NCI-H187 (cell line): ENCODE data around the gene CEL.
"Not testable (repeated sequence)": the region's sequence is repeated elsewhere in the genome, so short reads cannot be mapped to it uniquely, and the experiment has no call there.

Experiments used
- DNase-seq, 2 experiments: peaks; one replicate each; lab custom pipeline; 2025; lab: John Stamatoyannopoulos, UW

The CEL gene

DNA sequence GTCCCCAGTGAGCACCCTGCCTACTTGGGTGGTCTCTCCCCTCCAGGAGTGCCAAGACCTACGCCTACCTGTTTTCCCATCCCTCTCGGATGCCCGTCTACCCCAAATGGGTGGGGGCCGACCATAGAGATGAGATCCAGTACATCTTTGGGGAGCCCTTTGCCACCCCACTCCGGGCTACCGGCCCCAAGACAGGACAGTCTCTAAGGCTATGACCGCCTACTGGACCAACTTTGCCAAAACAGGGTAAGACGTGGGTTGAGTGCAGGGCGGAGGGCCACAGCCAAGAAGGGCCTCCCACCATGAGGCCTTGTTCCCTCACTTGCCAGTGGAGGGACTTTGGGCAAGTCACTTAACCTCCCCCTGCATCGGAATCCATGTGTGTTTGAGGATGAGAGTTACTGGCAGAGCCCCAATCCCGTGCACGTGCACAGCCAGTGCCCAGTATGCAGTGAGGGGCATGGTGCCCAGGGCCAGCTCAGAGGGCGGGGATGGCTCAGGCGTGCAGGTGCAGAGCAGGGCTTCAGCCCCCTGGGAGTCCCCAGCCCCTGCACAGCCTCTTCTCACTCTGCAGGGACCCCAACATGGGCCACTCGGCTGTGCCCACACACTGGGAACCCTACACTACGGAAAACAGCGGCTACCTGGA, 24.6 kb downstream of the CEL start:
- DNase-seq, result not testable (repeated sequence)

DNA sequence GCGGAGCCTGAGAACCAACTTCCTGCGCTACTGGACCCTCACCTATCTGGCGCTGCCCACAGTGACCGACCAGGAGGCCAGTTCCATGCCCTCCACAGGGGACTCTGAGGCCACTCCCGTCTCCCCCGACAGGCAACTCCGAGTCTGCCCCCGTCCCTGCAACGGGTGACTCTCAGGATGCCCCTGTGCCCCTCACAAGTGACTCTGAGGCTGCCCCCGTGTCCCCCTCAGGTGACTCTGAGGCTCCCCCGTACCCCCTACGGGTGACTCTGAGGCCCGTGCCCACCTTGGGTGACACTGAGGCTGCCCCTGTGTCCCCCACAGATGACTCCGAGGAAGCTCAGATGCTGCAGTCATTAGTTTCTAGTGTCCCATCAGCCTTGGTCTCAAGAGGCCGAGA, 25.1 kb downstream of the CEL start:
- no peak for DNase-seq

DNA sequence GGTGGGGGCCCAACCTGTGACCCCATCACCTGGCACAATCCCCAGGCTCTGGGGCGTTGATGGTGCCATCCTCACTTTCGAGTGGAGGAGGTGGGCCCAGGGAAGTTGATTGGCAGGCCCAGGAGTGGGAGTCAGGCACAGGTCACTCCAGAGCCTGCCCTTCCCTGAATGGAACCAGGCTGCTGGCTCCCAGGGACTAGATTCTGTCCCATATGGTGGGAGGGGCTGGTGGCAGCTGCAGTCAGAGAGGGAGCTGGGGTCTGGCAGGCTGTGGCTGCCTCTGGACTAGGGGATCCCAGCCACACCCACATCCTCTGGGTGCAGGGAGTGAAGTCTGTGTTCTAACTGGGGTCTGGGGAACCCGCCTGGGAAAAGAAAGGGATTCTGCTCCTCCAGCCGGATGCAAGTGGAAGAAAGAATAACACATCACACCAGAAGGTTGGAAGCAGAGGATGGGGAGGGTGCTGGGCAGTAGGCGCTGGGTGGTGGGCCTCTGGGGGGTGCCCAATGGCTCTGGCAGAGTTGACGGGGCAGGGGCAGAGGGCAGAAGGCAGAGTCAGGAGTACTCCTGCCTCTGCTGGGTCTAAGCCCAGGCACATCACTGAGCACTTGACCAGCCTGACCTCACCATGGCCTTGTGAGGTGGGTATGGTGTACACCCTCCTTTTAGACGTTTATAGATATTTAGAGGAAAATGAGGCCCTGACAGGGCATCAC, 25.8 kb downstream of the CEL start:
- no peak for DNase-seq

DNA sequence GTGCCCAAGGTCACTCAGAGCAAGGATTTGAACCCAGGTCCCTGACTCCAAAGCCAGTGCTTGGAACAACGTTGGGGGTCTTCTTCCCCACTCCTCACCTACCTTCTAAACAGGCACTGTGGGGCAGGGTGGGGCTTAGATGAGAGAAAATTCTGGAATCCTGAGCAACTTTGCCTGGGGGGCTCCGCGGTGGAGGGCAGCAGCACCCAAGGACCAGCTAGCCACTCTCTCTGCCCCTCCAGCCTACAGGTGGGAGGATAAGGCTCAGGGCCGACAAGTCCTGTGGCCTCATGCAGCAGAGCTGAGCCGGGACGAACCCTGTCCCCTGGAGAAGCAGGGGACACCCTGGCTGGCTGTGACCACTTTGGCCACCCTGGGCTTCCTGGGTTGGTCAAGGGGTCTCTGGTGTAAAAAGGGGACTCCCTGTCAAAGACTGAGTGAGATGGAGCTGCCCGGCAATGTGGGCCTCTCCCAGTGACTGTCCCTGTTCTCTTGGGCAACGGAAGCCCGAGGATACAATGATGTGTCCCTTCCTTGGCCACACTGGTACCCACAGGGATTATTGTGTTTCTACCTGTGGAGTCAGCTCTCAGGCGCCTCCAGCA, 26.5 kb downstream of the CEL start:
- no peak for DNase-seq

DNA sequence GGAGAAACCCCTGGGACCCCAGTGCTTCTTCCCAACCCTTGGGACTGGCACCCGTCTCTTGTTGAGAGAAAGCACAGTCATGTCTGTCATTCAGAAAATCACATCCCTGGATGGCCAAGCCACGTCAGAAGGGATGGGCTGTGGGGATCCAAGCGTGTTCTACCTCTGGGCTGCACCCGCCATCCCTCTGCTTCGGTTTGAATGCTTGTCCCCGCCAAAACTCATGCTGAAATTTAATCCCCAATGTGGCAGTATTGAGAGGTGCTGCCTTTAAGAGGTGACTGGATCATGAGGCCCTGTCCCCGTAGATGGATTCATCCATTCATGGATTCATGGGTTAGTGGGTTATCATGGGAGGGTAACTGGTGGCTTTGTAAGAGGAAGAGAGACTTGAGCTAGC, 27.0 kb downstream of the CEL start:
- DNase-seq, result no peak

DNA sequence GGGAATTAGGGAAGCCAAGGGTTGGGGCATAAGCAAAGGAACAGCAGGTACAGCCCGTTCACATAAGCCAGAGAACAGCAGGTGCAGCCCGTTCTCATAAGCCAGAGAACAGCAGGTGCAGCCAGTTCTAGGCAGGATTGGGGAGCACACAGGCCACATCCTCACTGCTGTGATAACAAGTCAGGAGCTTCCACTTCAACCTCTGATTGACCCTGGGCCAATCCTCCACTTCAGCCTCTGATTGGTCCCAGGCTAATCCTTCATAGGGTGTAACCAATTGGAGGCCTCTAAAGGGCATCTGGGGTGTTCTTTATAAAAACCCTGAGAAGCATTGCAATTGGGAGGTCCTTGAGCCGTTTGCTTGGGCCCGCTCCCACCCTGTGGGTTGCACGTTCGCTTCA, 27.5 kb downstream of the CEL start:
- no peak for DNase-seq

DNA sequence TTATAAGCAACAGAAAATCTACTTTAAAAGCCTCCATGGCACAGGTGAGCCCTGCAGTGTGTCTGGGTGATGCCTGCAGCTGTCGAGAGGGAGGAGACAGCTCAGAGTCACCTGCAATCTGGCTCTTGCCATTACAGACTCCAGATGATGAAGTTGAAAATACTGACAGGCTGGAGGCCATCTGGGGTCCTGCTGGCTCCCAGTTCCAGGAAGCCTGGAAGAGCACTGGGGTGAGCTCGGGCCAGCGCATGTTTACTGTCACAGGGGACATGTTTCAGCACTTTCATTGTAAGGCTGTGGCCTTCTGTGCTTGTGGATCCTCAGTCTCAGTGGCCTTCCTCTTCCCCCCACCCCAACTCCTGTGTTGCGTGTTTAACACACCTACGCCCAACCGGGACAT, 28.4 kb downstream of the CEL start:
- no peak for DNase-seq

DNA sequence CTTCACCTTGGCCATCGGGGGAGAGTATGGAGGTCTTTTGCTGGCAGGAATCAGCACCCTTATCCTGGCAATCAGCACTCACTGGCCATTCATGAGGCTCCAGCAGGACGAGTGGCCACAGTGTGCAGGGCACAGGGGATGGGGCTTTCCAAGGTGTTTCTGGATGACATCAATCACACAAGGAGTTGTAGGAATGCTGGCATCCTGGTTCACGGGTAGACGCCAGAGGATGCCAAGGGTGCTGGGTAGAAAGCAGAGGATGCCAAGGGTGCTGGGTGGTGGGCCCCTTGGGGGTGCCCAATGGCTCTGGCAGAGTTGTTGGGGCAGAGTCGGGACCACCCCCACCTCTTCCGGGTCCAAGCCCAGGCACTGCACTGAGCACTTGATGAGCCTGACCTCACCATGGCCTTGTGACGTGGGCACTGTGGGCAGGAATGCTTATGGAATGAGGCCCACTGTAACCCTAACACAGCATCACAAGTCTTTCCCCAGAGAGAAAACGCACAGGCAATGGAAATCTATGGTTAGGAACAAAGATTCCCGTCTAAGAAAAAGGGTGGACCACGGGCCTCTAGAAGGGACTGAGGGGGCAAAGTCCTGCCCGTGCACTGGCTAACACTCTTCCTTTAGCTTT, 29.1 kb downstream of the CEL start:
- no peak for DNase-seq

DNA sequence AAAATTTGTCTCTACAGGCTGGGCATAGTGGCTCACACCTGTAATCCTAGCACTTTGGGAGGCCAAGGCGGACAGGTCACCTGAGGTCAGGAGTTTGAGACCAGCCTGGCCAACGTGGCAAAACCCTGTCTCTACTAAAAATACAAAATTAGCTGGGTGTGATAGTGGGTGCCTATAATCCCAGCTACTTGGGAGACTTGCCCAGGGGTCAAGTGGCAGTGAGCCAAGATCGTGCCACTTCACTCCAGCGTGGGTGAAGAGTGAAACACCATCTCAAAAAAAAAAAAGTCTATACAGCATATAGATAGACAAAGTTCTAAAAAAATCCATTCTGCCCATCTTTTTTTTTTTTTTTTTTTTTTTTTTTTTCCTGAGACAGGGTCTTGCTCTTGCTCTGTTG, 32.6 kb downstream of the CEL start:
- not testable (repeated sequence) for DNase-seq

DNA sequence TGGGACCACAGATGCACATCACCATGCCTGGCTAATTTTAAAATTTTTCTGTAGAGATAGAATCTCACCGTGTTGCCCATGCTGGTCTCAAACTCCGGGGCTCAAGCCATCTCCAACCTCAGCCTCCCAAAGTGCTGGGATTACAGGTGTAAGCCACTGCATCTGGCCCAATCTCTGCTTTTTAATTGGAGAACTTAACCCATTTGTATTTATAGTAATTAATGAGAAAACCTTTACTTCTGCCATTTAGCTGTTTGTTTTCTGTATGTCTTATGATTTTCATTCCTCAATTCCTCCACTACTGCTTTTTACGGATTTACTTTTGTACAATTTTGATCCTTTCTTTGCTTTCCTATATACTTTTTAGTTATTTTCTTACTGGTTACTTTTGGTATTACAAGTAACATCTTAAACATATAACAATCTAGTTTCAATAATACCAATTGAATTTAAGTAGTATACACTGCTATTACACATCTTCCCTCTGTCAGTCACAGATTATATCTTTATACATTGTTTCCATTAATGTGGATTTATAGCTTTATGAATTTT, 33.1 kb downstream of the CEL start:
- no peak for DNase-seq

DNA sequence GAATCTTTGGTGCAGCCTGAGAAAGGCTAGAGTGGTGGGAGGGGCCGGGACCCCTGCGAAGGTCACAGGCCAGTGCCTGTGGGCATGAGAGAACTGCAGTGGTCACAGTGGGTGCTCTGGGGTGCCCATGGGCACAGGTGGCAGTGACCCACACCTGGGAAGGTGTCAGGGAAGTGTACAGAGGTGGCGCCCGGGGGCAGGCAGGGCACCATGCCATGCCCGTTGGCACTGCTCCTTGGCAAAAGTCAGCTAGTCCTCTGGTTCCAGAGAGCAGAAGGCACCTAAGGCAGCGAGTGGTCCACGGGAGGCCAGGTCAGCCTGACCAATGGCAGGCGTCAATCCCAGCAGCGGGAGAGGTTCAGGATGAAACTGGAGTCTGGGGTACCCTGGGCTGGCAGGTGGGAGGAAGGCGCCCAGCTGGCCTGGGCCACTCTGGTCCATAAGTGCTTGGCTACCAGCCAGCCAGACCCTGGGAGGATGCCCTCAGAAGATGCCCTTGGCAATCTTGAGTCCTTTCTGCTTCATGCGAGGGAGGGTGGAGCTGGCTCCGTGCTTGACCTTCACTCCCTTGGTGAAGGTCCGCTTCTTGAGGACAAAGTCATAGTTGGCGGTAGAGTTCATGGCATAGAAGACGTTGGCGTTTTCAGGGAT, 36.4 kb downstream of the CEL start:
- DNase-seq, result no peak

DNA sequence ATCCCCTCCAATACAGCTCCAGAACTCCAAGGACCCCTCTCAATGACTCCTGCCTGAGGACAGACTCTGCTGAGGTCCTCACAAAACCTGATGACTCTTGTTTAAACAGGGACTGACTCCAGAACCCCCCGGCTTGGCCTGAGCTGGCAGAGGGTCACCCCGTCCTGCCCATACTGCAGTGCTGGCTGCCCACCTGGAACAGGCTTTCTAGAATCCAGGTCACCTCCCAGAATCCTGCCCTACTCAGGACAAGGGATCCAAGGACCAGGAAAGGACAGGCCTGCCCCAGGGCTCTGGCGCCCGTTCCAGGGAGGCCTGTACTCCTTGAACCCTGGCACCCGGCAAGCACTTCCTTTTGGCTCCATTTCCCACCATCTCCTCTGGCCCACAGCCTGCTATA, 37.1 kb downstream of the CEL start:
- no peak for DNase-seq

DNA sequence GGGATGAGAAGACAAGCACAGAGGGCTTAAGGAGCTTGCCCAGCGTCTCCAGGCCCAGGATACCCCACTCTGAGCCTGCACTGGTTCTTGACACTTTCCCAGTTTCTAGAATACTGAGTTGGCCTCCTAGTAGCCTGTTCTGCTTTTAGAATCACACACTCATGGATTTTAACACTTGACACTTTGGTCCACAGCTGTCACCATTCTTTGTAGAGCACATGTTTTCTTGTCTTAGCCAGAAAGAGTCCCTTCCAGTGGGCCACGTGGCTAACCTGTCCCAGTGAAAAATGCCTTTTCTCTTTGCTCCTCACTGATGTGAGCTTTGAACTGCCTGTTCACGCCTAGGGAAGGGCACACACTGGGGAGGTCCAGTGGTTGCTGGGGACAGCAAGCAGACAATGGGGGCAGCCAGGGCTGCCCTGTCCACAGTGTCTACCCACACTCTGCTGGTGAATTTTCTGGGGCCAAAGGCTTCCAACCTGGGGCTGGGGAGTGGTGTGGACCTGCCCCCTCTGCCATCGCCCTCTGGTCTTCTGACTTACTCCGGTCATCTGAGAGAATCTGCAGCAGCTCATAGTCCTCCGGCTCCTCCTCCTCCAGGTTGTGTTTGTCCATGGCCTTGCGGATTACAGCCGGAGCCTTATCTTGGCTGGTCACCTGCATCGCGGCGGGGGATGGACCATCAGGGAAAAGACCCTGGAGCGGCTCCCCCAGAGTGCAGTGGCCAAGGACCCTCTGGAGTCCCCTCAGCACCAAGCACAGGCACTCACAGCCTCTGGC, 38.1 kb downstream of the CEL start:
- DNase-seq, result no peak

DNA sequence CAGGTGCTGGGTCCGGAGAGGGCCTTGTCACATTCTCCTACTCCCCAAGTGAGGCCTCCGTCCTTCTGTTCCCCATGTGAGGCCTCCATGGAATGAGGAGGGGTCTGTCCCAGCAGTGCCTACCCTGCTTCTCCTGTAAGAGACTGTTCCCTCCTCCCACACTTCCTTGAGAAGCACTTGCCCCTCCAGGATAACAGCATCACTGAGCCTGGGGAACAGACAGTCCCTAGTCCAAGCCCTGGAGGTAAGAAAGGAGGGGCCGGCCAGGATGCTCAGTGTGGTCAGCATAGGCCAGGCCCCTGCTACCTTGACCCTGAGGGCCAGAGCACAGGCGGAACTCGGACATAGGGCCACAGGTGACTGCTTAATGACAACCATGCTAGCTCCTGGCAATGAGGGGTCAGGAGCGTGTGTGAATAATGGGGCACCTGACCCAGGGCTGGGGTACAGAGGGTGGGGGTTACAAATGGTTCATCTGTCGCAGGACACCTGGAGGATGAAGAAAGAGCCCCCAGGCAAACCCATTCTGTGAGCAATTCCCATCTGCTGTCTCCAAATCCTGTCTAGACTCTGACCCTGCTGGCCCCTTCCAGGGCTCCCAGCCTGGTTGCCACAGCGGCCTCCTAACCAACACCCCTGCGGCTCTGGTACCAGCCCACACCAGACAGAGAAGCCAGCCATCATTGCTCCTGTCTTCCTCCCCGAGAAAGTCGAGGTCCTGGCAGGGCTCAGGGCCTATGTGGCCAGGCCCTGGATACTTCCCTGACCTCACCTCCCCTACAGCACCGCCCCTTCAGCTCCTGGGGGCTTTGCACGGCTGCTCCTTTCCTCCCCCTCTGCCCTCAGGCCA, 39.0 kb downstream of the CEL start:
- no peak for DNase-seq

DNA sequence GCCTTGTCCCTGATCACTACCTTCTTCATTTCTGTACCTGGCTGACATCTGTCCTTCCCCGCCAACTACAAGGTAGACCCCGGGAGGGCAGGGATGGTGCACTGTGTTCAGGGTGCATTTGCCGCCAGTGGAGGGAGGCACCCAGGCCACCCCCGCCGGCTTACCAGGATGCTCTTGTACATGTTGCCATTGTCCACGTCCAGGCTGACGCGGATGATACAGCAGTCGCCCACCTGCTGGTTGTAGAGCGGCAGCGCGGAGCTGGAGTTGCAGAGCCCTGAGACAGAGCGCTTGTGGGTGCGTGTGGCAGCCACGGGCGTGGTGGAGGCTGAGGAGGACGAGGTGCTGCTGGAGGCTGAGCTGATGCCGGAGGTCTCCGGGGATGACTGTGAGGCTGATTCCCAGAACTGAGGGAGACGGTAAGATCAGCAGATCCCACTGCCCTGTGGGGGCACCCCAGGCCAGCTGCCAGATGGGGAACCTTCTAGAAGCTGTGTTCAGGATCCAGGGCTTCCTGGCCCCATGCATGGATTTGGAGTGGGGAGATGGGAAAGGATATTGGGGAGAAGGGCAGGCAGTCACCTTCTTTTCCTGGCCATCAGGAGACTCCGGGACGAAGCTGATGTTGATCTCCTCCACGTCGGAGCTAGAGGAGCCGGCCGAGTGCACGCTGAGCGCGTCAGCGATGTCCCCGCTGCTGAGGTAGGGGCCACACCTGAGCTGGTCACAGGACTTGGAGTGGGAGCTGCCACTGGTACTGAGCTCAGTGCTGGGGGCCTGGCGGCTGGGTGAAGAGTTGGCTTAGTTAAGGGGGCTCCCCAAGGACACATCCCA, 39.8 kb downstream of the CEL start:
- DNase-seq, result no peak

DNA sequence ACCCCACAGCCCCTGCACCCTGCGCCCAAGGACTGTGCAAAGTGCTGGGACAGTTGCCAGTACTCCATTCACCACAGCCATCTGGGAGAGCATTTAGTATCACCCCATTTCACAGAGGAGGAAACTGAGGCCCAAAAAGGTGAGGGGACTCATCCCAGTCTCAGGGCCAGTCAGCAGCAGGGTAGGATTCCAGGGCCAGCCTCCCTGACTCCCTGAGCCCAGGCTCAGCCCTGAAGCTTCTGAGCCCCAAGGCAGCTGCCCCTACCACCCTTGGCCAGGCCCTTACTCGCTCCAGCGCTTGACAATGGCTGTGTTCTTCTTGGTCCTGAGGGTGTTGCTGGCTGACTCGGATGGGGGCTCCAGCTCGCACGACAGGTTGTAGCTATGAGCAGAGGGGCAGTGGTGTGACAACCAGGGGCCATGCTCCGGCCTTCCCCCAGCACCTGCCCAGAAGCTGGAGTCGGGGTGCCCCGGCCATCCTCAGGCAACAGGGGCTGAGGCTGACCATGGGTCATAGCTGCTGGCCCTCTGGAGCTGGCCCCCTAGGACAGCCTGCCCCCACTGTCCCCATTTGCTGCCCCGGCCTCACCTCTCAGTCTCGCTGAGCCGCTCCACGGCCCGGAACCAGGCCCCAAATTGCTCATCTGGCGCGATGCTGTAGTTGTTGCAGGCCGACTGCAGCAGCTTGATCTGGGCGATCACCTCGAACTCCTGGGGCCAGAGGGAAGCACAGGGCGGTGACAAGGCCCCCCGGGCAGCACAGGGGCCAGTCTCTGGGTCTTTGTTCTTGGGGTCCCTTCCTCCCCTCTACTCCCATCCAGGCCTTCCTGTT, 40.6 kb downstream of the CEL start:
- no peak for DNase-seq

DNA sequence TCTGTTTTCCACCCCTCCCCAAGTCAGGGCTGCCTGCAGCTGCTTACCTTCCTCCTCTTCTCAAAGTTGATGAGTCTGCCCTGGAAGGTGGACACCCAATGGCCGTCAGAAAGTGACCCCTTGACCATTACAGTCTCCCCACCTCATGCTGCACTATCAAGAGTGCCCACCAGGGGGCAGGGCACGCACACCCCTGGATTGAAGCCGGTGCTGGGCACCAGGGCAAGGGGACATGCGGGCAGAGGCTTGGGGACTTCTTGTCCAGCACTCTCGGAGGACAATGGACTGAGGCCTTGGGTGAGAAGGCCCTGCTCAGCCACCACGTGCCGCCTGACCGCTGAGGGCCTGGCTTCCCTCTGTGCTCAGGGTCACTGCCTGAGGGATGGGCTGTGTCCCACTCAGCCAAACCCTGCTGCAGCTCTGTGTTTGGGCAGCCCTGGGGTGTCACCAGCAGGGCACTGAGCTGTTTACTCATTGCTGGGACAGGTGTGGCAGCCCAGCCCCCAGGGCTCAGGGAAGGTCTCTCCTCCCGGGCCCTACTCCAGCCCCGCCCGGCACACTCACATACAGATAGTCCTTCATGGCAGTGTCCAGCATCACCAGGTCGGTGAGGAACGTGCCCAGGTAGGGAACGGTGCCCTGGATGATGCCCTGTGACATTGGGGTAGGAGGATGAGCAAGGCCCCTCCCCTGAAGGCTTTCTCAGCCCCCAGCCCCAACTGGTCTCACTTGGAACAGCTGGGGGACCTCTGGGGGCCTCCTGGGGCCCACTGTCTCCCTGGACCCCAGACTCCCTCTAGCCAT, 41.6 kb downstream of the CEL start:
- no peak for DNase-seq

DNA sequence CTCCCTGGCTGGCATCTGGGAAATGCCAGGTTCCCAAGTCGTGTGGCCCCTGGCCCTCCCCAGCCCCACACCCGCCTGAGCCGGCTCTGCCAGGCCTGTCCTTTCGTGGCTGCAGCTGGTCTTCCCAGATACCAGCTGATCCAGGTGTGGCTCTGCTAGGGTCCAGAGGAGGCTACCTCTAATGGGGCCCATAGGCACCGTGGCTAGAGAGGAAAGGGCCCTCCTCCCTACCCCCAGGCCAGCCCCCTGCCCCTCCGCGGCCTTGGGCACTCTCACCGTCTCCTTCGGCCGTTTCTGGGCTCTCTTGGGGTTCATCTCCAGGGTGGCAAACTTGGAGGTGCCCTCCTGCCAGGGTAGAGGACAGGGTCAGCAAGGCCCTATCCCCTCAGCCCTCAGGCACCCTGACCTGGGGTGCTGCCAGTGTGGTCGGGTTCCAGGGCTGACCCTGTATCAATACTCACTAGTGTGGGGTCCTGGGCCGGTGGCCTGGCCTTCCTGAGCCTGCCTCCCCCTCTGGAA, 42.3 kb downstream of the CEL start:
- no peak for DNase-seq
